ENCODE data around the gene RPLP1. TPM values are rescaled to one million over a fixed set of nuclear protein-coding genes. Genes with fewer than 3 reads are reported as not detected.

Gene RPLP1
- total and polyA plus RNA-seq, 8 donors = 99.1 to 2,495 (median 1,437) TPM

GRCh38 chr15:69463182-69463756, 10.7 kb downstream of the RPLP1 start:
- intact Hi-C loops (cut with DNase I; ENCODE audit: low total_unique reads) = no loop called here
- H3K36me3 ChIP-seq = no peaks in the 10 kb centered on the region
- peak overlapping the region; percentile 45 to 60 (median 56) for H3K4me3 ChIP-seq
- TF ChIP-seq POLR2A (IDR thresholded peaks at IDR 0.05) (no peak), POLR2AphosphoS5 (IDR thresholded peaks at IDR 0.05) (no peak), EP300 (IDR thresholded peaks at IDR 0.05) (no peak), CTCF (IDR thresholded peaks at IDR 0.05) (no peak)
- 19 to 25% (median 23%) methylated on average over 13 of the region's 13 CpGs for WGBS, 5 donors
- peaks cover 28 to 71% (median 57%) of the 10 kb centered on the region in 4 donors for H3K4me1 ChIP-seq
- H3K27me3 ChIP-seq = no peaks in the 10 kb centered on the region
- H3K9me3 ChIP-seq = no peaks in the 10 kb centered on the region
- no peak for DNase-seq
- H3K27ac ChIP-seq = peak overlapping the region; percentile 82 to 96 (median 93)

GRCh38 chr15:69465253-69465652, 12.6 kb downstream of the RPLP1 start:
- TF ChIP-seq EP300 (IDR thresholded peaks at IDR 0.05) = no peak
- TF ChIP-seq POLR2A (IDR thresholded peaks at IDR 0.05) = no peak
- no peaks in the 10 kb centered on the region for H3K27me3 ChIP-seq
- intact Hi-C loops (cut with DNase I; ENCODE audit: low total_unique reads) = no loop called here
- no peaks in the 10 kb centered on the region for H3K9me3 ChIP-seq
- H3K4me1 ChIP-seq = peaks cover 40 to 75% (median 61%) of the 10 kb centered on the region in 4 donors
- peak overlapping the region in 4 of 5 donors; percentile 32 to 79 (median 54) for H3K27ac ChIP-seq
- no peaks in the 10 kb centered on the region for H3K36me3 ChIP-seq
- WGBS, 5 donors = 58 to 88% (median 72%) methylated on average over 1 of the region's 1 CpG
- DNase-seq = no peak
- no peak overlapping the region for H3K4me3 ChIP-seq

- DNase-seq = no peak
- Histone ChIP-seq H3K27me3 (no peaks in the 10 kb centered on the region), H3K36me3 (no peaks in the 10 kb centered on the region), H3K4me1 (peaks cover 39 to 62% (median 48%) of the 10 kb centered on the region in 4 donors), H3K4me3 (no peak overlapping the region), H3K27ac (peak overlapping the region; percentile 29 to 80 (median 74)), H3K9me3 (no peaks in the 10 kb centered on the region)
- 26 to 62% (median 50%) methylated on average over 2 of the region's 2 CpGs for WGBS, 5 donors
- intact Hi-C loops (cut with DNase I; ENCODE audit: low total_unique reads) = no loop called here
- TF ChIP-seq EP300 (IDR thresholded peaks at IDR 0.05) (no peak), CTCF (IDR thresholded peaks at IDR 0.05) (no peak), POLR2A (IDR thresholded peaks at IDR 0.05) (no peak), POLR2AphosphoS5 (IDR thresholded peaks at IDR 0.05) (no peak)
These were observed 14.1 kb downstream of the RPLP1 start for GRCh38 chr15:69466733-69467132.

- no peak for TF ChIP-seq POLR2A (IDR thresholded peaks at IDR 0.05)
- TF ChIP-seq CTCF (IDR thresholded peaks at IDR 0.05) = no peak
- no peak for TF ChIP-seq EP300 (IDR thresholded peaks at IDR 0.05)
- peak in 2 of 3 donors; percentile 40 to 54 for TF ChIP-seq POLR2AphosphoS5 (IDR thresholded peaks at IDR 0.05)
- H3K4me1 ChIP-seq = peaks cover 33 to 56% (median 41%) of the 10 kb centered on the region in 4 donors
- no peaks in the 10 kb centered on the region for H3K36me3 ChIP-seq
- no peaks in the 10 kb centered on the region for H3K9me3 ChIP-seq
- peak; percentile 81 to 85 for DNase-seq
- no peaks in the 10 kb centered on the region for H3K27me3 ChIP-seq
- H3K27ac ChIP-seq = peak overlapping the region; percentile 63 to 86 (median 79)
- no peak overlapping the region for H3K4me3 ChIP-seq
- intact Hi-C loops (cut with DNase I; ENCODE audit: low total_unique reads) = no loop called here
- 25 to 53% (median 38%) methylated on average over 11 of the region's 11 CpGs for WGBS, 5 donors
These were observed 15.0 kb downstream of the RPLP1 start for GRCh38 chr15:69467636-69468035.
